HEK293 (cell line): ENCODE measurements around the gene RAB9B.

ENCODE experiments used
- PRDM2 ChIP-seq: fragments of 450-650 bp; formaldehyde crosslinking; IDR thresholded peaks from 2 replicates; pipeline ENCODE4 v1.5.1; 2016; ENCODE audit warnings: missing biosample characterization, missing genetic modification characterization, borderline replicate concordance
- SCRT1 ChIP-seq: fragments of 450-650 bp; formaldehyde crosslinking; IDR thresholded peaks from 2 replicates; pipeline ENCODE4 v1.5.1; 2016; ENCODE audit warnings: missing biosample characterization, missing genetic modification characterization, borderline replicate concordance
- SP2 ChIP-seq: fragments of 450-650 bp; formaldehyde crosslinking; IDR thresholded peaks from 2 replicates; pipeline ENCODE4 v1.5.1; 2016; ENCODE audit warnings: missing biosample characterization, missing genetic modification characterization
- ZBTB21 ChIP-seq: fragments of 450-650 bp; formaldehyde crosslinking; IDR thresholded peaks from 2 replicates; pipeline ENCODE4 v1.5.1; 2017; ENCODE audit warnings: missing biosample characterization, missing genetic modification characterization
- ZBTB7A ChIP-seq: fragments of 450-650 bp; formaldehyde crosslinking; IDR thresholded peaks from 2 replicates; pipeline ENCODE4 v1.5.1; 2016; ENCODE audit warnings: low read depth, missing biosample characterization, missing genetic modification characterization
- ZFP3 ChIP-seq: fragments of 450-650 bp; formaldehyde crosslinking; IDR thresholded peaks from 2 replicates; pipeline ENCODE4 v1.5.1; 2016; ENCODE audit warnings: low read depth, missing biosample characterization, missing genetic modification characterization
- ZFP37 ChIP-seq: fragments of 450-650 bp; formaldehyde crosslinking; IDR thresholded peaks from 2 replicates; pipeline ENCODE4 v1.5.1; 2016; ENCODE audit warnings: missing biosample characterization, missing genetic modification characterization
- ZNF138 ChIP-seq: fragments of 450-650 bp; formaldehyde crosslinking; IDR thresholded peaks from 2 replicates; pipeline ENCODE4 v1.5.1; 2016; ENCODE audit warnings: missing biosample characterization, missing genetic modification characterization, borderline replicate concordance
- ZNF155 ChIP-seq: fragments of 450-650 bp; formaldehyde crosslinking; IDR thresholded peaks from 2 replicates; pipeline ENCODE4 v1.5.1; 2016; ENCODE audit warnings: missing biosample characterization, missing genetic modification characterization
- ZNF202 ChIP-seq: fragments of 450-650 bp; formaldehyde crosslinking; IDR thresholded peaks from 2 replicates; pipeline ENCODE4 v1.5.1; 2016; ENCODE audit warnings: missing biosample characterization, missing genetic modification characterization, borderline replicate concordance
- ZNF266 ChIP-seq: fragments of 450-650 bp; formaldehyde crosslinking; IDR thresholded peaks from 2 replicates; pipeline ENCODE4 v1.5.1; 2016; ENCODE audit warnings: missing biosample characterization, missing genetic modification characterization, low read depth
- ZNF324 ChIP-seq: fragments of 450-650 bp; formaldehyde crosslinking; IDR thresholded peaks from 2 replicates; pipeline ENCODE4 v1.5.1; 2016; ENCODE audit warnings: missing biosample characterization, missing genetic modification characterization
- ZNF335 ChIP-seq: fragments of 450-650 bp; formaldehyde crosslinking; conservative IDR thresholded peaks from 2 replicates; pipeline ENCODE4 v1.5.1; 2016; ENCODE audit warnings: missing biosample characterization, missing genetic modification characterization
- ZNF426 ChIP-seq: fragments of 450-650 bp; formaldehyde crosslinking; IDR thresholded peaks from 2 replicates; pipeline ENCODE4 v1.5.1; 2017; ENCODE audit warnings: missing biosample characterization, missing genetic modification characterization, mild to moderate bottlenecking, inconsistent platforms, moderate library complexity
- ZNF501 ChIP-seq: fragments of 450-650 bp; formaldehyde crosslinking; IDR thresholded peaks from 2 replicates; pipeline ENCODE4 v1.5.1; 2016; ENCODE audit warnings: missing biosample characterization, missing genetic modification characterization
- ZNF585B ChIP-seq: fragments of 450-650 bp; formaldehyde crosslinking; IDR thresholded peaks from 2 replicates; pipeline ENCODE4 v1.5.1; 2016; ENCODE audit warnings: missing biosample characterization, missing genetic modification characterization
- ZNF600 ChIP-seq: fragments of 450-650 bp; formaldehyde crosslinking; IDR thresholded peaks from 2 replicates; pipeline ENCODE4 v1.5.1; 2016; ENCODE audit warnings: missing biosample characterization, missing genetic modification characterization
- ZNF610 ChIP-seq: fragments of 450-650 bp; formaldehyde crosslinking; IDR thresholded peaks from 2 replicates; pipeline ENCODE4 v1.5.1; 2016; ENCODE audit warnings: missing biosample characterization, missing genetic modification characterization, borderline replicate concordance
- ZNF623 ChIP-seq: fragments of 450-650 bp; formaldehyde crosslinking; IDR thresholded peaks from 2 replicates; pipeline ENCODE4 v1.5.1; 2016; ENCODE audit warnings: missing biosample characterization, missing genetic modification characterization
- ZNF837 ChIP-seq: fragments of 450-650 bp; formaldehyde crosslinking; IDR thresholded peaks from 2 replicates; pipeline ENCODE4 v1.5.1; 2016; ENCODE audit warnings: missing biosample characterization, missing genetic modification characterization
- ZSCAN18 ChIP-seq: fragments of 450-650 bp; formaldehyde crosslinking; IDR thresholded peaks from 2 replicates; pipeline ENCODE4 v1.5.1; 2016; ENCODE audit warnings: missing biosample characterization, missing genetic modification characterization
- ZSCAN5A ChIP-seq: fragments of 450-650 bp; formaldehyde crosslinking; IDR thresholded peaks from 2 replicates; pipeline ENCODE4 v1.5.1; 2016; ENCODE audit warnings: missing biosample characterization, missing genetic modification characterization
- ZXDB ChIP-seq: fragments of 450-650 bp; formaldehyde crosslinking; IDR thresholded peaks from 2 replicates; pipeline ENCODE4 v1.5.1; 2016; ENCODE audit warnings: missing biosample characterization, missing genetic modification characterization
- TF ChIP-seq, protein P1 (sequence below): fragments of 450-650 bp; formaldehyde crosslinking; IDR thresholded peaks from 2 replicates; pipeline ENCODE4 v1.5.0; 2017; ENCODE audit warnings: missing biosample characterization, missing genetic modification characterization, borderline replicate concordance
- TF ChIP-seq, protein P2 (sequence below): fragments of 450-650 bp; formaldehyde crosslinking; IDR thresholded peaks from 2 replicates; pipeline ENCODE4 v1.5.1; 2016; ENCODE audit warnings: missing biosample characterization, missing genetic modification characterization, borderline replicate concordance
- TF ChIP-seq, protein P3 (sequence below): fragments of 450-650 bp; formaldehyde crosslinking; IDR thresholded peaks from 2 replicates; pipeline ENCODE4 v1.5.1; 2017; ENCODE audit warnings: missing biosample characterization, missing genetic modification characterization

Gene RAB9B

DNA sequence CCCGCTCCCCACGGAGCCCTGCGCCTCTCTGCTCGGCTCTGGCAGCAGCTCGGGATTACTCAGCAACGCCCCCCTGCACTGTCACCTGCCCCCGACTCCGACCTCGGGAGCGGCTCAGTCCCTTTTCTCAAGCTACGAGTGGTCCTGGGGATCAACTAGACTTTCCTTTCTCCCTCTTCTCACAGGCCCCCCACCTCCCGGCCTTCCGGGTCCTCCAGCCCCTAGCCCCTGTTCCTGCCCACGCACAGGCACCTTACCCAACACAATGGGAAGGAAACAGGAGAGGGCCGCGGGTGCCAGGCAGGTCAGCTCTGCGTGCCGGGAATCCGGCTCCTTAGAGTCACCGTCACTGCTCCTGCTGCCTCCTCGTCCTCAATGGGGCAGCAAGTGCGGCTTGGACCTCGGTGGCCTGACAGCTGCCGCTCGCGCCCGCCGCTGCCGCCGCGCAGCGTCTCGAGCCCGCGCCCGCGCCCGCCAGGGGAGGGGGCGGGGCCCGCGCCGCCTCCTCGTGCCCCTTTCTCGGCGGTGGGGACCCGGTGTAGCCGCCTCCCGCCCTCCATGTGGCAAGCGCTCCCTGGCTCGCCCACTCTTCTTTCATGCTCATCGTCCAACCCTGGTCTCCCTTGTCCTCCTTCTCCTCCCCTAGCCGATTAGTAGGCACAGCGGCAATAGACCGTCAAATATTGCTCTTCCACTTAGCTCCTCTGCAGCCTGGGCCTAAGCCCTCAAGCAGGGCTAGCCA lies at the start of gene RAB9B (continued):
- no peak for TF ChIP-seq PRDM2
- TF ChIP-seq ZNF155 (tag by site-specific recombination): no peak
- TF ChIP-seq ZNF426 (tag by site-specific recombination): no peak
- TF ChIP-seq ZNF266 (tag by site-specific recombination): no peak
- no peak for TF ChIP-seq ZSCAN18
- TF ChIP-seq ZNF335: peak; percentile 77
- TF ChIP-seq ZNF138: no peak
- no peak for TF ChIP-seq ZNF837
- TF ChIP-seq, protein P1, sequence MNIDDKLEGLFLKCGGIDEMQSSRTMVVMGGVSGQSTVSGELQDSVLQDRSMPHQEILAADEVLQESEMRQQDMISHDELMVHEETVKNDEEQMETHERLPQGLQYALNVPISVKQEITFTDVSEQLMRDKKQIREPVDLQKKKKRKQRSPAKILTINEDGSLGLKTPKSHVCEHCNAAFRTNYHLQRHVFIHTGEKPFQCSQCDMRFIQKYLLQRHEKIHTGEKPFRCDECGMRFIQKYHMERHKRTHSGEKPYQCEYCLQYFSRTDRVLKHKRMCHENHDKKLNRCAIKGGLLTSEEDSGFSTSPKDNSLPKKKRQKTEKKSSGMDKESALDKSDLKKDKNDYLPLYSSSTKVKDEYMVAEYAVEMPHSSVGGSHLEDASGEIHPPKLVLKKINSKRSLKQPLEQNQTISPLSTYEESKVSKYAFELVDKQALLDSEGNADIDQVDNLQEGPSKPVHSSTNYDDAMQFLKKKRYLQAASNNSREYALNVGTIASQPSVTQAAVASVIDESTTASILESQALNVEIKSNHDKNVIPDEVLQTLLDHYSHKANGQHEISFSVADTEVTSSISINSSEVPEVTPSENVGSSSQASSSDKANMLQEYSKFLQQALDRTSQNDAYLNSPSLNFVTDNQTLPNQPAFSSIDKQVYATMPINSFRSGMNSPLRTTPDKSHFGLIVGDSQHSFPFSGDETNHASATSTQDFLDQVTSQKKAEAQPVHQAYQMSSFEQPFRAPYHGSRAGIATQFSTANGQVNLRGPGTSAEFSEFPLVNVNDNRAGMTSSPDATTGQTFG (tag by site-specific recombination): no peak
- no peak for TF ChIP-seq ZNF623
- no peak for TF ChIP-seq ZNF202 (tag by site-specific recombination)
- TF ChIP-seq ZXDB (tag by site-specific recombination): 0 out of 2 replicates have a peak, but pooled peaks have one; percentile 25
- 0 out of 2 replicates have a peak, but pooled peaks have one; percentile 41 for TF ChIP-seq ZNF600 (tag by site-specific recombination)
- no peak for TF ChIP-seq ZFP37
- no peak for TF ChIP-seq ZBTB7A
- TF ChIP-seq, protein P2, sequence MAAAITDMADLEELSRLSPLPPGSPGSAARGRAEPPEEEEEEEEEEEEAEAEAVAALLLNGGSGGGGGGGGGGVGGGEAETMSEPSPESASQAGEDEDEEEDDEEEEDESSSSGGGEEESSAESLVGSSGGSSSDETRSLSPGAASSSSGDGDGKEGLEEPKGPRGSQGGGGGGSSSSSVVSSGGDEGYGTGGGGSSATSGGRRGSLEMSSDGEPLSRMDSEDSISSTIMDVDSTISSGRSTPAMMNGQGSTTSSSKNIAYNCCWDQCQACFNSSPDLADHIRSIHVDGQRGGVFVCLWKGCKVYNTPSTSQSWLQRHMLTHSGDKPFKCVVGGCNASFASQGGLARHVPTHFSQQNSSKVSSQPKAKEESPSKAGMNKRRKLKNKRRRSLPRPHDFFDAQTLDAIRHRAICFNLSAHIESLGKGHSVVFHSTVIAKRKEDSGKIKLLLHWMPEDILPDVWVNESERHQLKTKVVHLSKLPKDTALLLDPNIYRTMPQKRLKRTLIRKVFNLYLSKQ (tag by site-specific recombination): no peak
- peak; percentile 63 for TF ChIP-seq SP2
- TF ChIP-seq ZBTB21 (tag by site-specific recombination): no peak
- no peak for TF ChIP-seq ZNF501 (tag by site-specific recombination)
- TF ChIP-seq ZNF324: no peak
- no peak for TF ChIP-seq ZFP3
- TF ChIP-seq ZSCAN5A (tag by site-specific recombination): no peak
- no peak for TF ChIP-seq ZNF610 (tag by site-specific recombination)
- no peak for TF ChIP-seq ZNF585B (tag by site-specific recombination)
- TF ChIP-seq, protein P3, sequence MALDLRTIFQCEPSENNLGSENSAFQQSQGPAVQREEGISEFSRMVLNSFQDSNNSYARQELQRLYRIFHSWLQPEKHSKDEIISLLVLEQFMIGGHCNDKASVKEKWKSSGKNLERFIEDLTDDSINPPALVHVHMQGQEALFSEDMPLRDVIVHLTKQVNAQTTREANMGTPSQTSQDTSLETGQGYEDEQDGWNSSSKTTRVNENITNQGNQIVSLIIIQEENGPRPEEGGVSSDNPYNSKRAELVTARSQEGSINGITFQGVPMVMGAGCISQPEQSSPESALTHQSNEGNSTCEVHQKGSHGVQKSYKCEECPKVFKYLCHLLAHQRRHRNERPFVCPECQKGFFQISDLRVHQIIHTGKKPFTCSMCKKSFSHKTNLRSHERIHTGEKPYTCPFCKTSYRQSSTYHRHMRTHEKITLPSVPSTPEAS (tag by site-specific recombination): no peak
- TF ChIP-seq SCRT1 (tag by site-specific recombination): no peak
